ENCODE data around the gene TOPORS.

Gene TOPORS

GRCh38 chr9:32503008-32503407 is 49.4 kb downstream of the TOPORS start:
- no peaks in the 10 kb centered on the region for H3K36me3 ChIP-seq
- no peaks in the 10 kb centered on the region for H3K4me1 ChIP-seq
- no peaks in the 10 kb centered on the region; the same call in 1 of the 2 replicates for H3K9me3 ChIP-seq
- no peaks in the 10 kb centered on the region for H3K27me3 ChIP-seq
- DNase-seq = no peak
- H3K4me3 ChIP-seq (ENCODE audit: low read depth, low read length) = no peak overlapping the region
- no peak for TF ChIP-seq CTCF (IDR thresholded peaks at IDR 0.05; ENCODE audit: low read depth, low read length)

- H3K4me1 ChIP-seq = no peaks in the 10 kb centered on the region
- DNase-seq = no peak
- no peaks in the 10 kb centered on the region; the same call in 1 of the 2 replicates for H3K9me3 ChIP-seq
- H3K4me3 ChIP-seq (ENCODE audit: low read depth, low read length) = no peak overlapping the region
- H3K36me3 ChIP-seq = no peaks in the 10 kb centered on the region
- no peak for TF ChIP-seq CTCF (IDR thresholded peaks at IDR 0.05; ENCODE audit: low read depth, low read length)
- H3K27me3 ChIP-seq = no peaks in the 10 kb centered on the region
These were observed 49.9 kb downstream of the TOPORS start for GRCh38 chr9:32502464-32502863.

DNA sequence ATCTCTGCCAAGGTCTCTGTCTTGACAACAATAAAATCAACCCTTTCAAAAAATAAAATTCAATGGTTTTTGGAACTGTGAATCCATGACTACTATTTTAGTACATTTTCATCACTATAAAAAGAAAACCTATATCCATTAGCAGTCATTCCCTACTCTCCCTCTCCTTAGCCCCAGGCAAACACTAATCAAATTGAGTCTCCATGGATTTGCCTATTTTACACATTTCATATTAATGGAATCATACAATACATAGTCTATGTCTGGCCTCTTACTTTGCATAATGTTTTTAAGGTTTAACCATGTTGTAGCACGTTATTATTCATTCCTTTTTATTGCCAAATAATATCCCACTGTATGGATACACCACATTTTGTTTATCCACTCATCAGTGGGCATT is 50.5 kb downstream of the TOPORS start:
- no peak for DNase-seq
- H3K36me3 ChIP-seq = no peaks in the 10 kb centered on the region
- TF ChIP-seq CTCF (IDR thresholded peaks at IDR 0.05; ENCODE audit: low read depth, low read length) = no peak
- no peaks in the 10 kb centered on the region for H3K27me3 ChIP-seq
- H3K4me3 ChIP-seq (ENCODE audit: low read depth, low read length) = no peak overlapping the region
- no peaks in the 10 kb centered on the region; the same call in 1 of the 2 replicates for H3K9me3 ChIP-seq
- no peaks in the 10 kb centered on the region for H3K4me1 ChIP-seq

DNA sequence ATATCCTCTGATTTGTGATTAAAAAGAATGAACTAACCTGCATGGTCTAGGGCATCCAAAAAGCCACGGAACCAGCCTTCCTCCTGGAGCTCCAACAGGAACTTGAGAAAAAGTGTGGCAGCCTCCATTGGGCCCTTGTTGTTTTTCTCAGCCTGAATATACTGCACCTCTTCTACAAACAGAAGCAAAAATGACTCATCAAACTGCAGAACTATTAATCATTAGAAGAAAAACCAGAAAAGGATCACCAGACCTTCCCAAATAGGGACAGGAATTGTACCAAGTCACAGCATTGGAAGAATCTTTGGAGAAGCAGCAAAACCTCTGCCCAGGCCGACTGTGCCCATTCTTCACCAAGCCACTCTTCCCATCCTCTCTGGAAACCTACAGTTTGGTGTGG is 51.6 kb downstream of the TOPORS start:
- Histone ChIP-seq H3K27me3 (no peaks in the 10 kb centered on the region), H3K9me3 (no peaks in the 10 kb centered on the region; the same call in 1 of the 2 replicates), H3K36me3 (no peaks in the 10 kb centered on the region), H3K4me3 (ENCODE audit: low read depth, low read length) (no peak overlapping the region), H3K4me1 (no peaks in the 10 kb centered on the region)
- no peak for DNase-seq
- no peak for TF ChIP-seq CTCF (IDR thresholded peaks at IDR 0.05; ENCODE audit: low read depth, low read length)

DNA sequence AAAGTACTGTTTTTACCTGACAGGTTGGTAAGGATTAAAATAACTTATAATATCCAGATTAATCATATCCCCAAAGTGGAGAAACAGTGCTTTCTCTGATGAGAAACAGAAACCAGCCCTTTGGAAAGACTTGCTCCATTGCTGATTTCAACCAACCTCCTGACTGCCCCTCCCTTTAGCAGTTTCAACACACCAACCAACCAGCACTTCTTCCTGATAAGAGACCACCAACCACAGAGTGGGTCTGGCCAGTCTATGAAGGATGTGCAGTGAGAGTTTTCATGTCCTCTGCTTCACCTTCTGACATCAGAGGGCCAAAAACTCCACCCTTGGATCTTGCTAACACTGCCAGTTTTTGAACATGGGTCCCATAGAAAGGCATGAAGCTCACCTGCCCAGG is 54.5 kb downstream of the TOPORS start:
- H3K4me1 ChIP-seq = no peaks in the 10 kb centered on the region
- H3K4me3 ChIP-seq (ENCODE audit: low read depth, low read length) = no peak overlapping the region
- H3K36me3 ChIP-seq = no peaks in the 10 kb centered on the region
- H3K9me3 ChIP-seq = no peaks in the 10 kb centered on the region; the same call in 1 of the 2 replicates
- DNase-seq = no peak
- no peak for TF ChIP-seq CTCF (IDR thresholded peaks at IDR 0.05; ENCODE audit: low read depth, low read length)
- H3K27me3 ChIP-seq = peaks cover 2% of the 10 kb centered on the region; the same call in 1 of the 2 replicates

GRCh38 chr9:32490601-32491000 is 61.8 kb downstream of the TOPORS start:
- no peak for DNase-seq
- H3K9me3 ChIP-seq = no peaks in the 10 kb centered on the region
- peaks cover 8% of the 10 kb centered on the region for H3K27me3 ChIP-seq
- no peak for TF ChIP-seq CTCF (IDR thresholded peaks at IDR 0.05; ENCODE audit: low read depth, low read length)
- H3K4me1 ChIP-seq = no peaks in the 10 kb centered on the region
- no peaks in the 10 kb centered on the region for H3K36me3 ChIP-seq
- no peak overlapping the region for H3K4me3 ChIP-seq (ENCODE audit: low read depth, low read length)

Measured in BE2C (cell line).